OCI-LY7 (cell line): ENCODE results near the gene GARIN5B. TPM values are rescaled to one million over a fixed set of nuclear protein-coding genes. Genes with fewer than 3 reads are reported as not detected.
A peak's percentile ranks its signal among the peaks of the same experiment; 100 is the strongest.
"Not testable (repeated sequence)": the region's sequence is repeated elsewhere in the genome, so short reads cannot be mapped to it uniquely, and the experiment has no call there.

ENCODE experiments used
- BruUV-seq: library from RNA; stranded (reverse); fragments of 400-500 nt; replicated peaks from 2 replicates; lab custom pipeline; 2021; lab: Mats Ljungman, UMichigan
- CTCF ChIA-PET: fragments of 300-600 bp; sonication (Branson Sonifier 250); formaldehyde crosslinking; loops from one replicate; lab custom pipeline; 2022; ENCODE audit warnings: antibody characterized with exemption; ENCODE audit not compliant: unreplicated experiment; lab: Charles Lee
- POLR2A ChIA-PET: fragments of 300-600 bp; sonication (Branson Sonifier 250); formaldehyde crosslinking; loops from one replicate; lab custom pipeline; 2022; ENCODE audit warnings: antibody characterized with exemption; lab: Charles Lee
- DNase-seq: peaks from one replicate; pipeline ENCODE4 v3.0.0-alpha.2; 2015; ENCODE audit warnings: low spot score
- H2AFZ ChIP-seq: fragments of 200-600 bp; sonication (generic), shearing (Covaris generic); 2 replicates; pipeline ENCODE4 v1.6.1; 2014; ENCODE audit warnings: mild to moderate bottlenecking, antibody characterized with exemption, low read length, moderate library complexity
- H3K27ac ChIP-seq: fragments of 200-600 bp; sonication (generic); 2 replicates; pipeline ENCODE4 v1.5.1; 2014; ENCODE audit warnings: mixed run types, low read depth, mild to moderate bottlenecking, moderate library complexity, low read length, inconsistent platforms; ENCODE audit not compliant: poor library complexity, severe bottlenecking
- H3K36me3 ChIP-seq: fragments of 200-600 bp; sonication (generic); 2 replicates; pipeline ENCODE4 v1.6.1; 2014; ENCODE audit warnings: mild to moderate bottlenecking, antibody characterized with exemption, low read length, moderate library complexity, mixed read lengths; ENCODE audit not compliant: insufficient read depth
- H3K4me1 ChIP-seq: fragments of 200-600 bp; sonication (generic); 2 replicates; pipeline ENCODE4 v1.5.1; 2014; ENCODE audit warnings: mild to moderate bottlenecking, low read length; ENCODE audit not compliant: insufficient read depth, poor library complexity, severe bottlenecking
- H3K4me2 ChIP-seq: fragments of 200-600 bp; sonication (generic); 2 replicates; pipeline ENCODE4 v1.6.1; 2014; ENCODE audit warnings: mild to moderate bottlenecking, low read length
- H3K4me3 ChIP-seq: fragments of 200-600 bp; sonication (generic); 2 replicates; pipeline ENCODE4 v1.5.1; 2014; ENCODE audit warnings: mild to moderate bottlenecking, low read depth, low read length; ENCODE audit not compliant: poor library complexity, severe bottlenecking
- H3K79me2 ChIP-seq: fragments of 200-600 bp; sonication (generic); 2 replicates; pipeline ENCODE4 v1.6.1; 2016; ENCODE audit warnings: low read depth, mild to moderate bottlenecking, low read length, moderate library complexity, mixed read lengths; ENCODE audit not compliant: insufficient read depth
- H3K9me2 ChIP-seq: fragments of 200-600 bp; sonication (generic); 2 replicates; pipeline ENCODE4 v1.6.1; 2016; ENCODE audit warnings: mild to moderate bottlenecking, low read length, mixed read lengths; ENCODE audit not compliant: insufficient read depth
- H3K9me3 ChIP-seq: fragments of 200-600 bp; sonication (generic); 2 replicates; pipeline ENCODE4 v1.6.1; 2014; ENCODE audit warnings: mild to moderate bottlenecking, mixed run types, low read length, mixed read lengths
- H4K20me1 ChIP-seq: fragments of 200-600 bp; sonication (generic); 2 replicates; pipeline ENCODE4 v1.6.1; 2014; ENCODE audit warnings: mild to moderate bottlenecking, antibody characterized with exemption, low read length, moderate library complexity, mixed read lengths; ENCODE audit not compliant: insufficient read depth
- CTCF ChIP-seq: fragments of 200-600 bp; sonication (generic); conservative IDR thresholded peaks from 2 replicates; pipeline ENCODE4 v1.5.1; 2014; ENCODE audit warnings: mild to moderate bottlenecking, antibody characterized with exemption, low read length, moderate library complexity, mixed read lengths
- EZH2phosphoT487 ChIP-seq: fragments of 200-600 bp; sonication (generic); IDR thresholded peaks from 2 replicates; pipeline ENCODE4 v1.6.1; 2018; ENCODE audit warnings: low read depth, borderline replicate concordance, mild to moderate bottlenecking, mixed run types, antibody characterized with exemption, low read length, moderate library complexity, mixed read lengths
- intact Hi-C: fragments of 100-400 bp; cut with micrococcal nuclease; formaldehyde crosslinking; loops from one replicate; pipeline ENCODE4 v1.10.0; 2022; ENCODE audit not compliant: unreplicated experiment
- total RNA-seq, 2 experiments: library from RNA; depleted of rRNA in 1 of 2; stranded (reverse); fragments of >200 nt in 1 of 2; shearing (Covaris generic) in 1 of 2; gene quantifications; 2 replicates each; pipeline ENCODE4 v1.2.3, GENCODE V29; 2014 to 2022

Gene GARIN5B
- total RNA-seq, 2 experiments from 2014 or later = not detected

GRCh38 chr19:55405638-55406037, 42.6 kb upstream of the GARIN5B start:
- Histone ChIP-seq H3K36me3 (peaks cover 64% of the 10 kb centered on the region), H3K79me2 (peaks cover 47% of the 10 kb centered on the region), H4K20me1 (peaks cover 36% of the 10 kb centered on the region), H2AFZ (no peak overlapping the region), H3K27ac (peak overlapping the region; percentile 92), H3K9me2 (no peaks in the 10 kb centered on the region), H3K4me3 (peak overlapping the region; percentile 100), H3K4me1 (peaks cover 32% of the 10 kb centered on the region), H3K4me2 (peak overlapping the region; percentile 89), H3K9me3 (peaks cover 21% of the 10 kb centered on the region; the same call in 1 of the 2 replicates)
- BruUV-seq = no TSS peak
- DNase-seq = no peak
- TF ChIP-seq EZH2phosphoT487 = no peak
- no peak for TF ChIP-seq CTCF
- intact Hi-C loops = loop anchor here (2.0 kb wide), 1 partner anchor 125 kb away; the partner anchor contains the start of gene HSPBP1
- POLR2A ChIA-PET = no interaction called here
- CTCF ChIA-PET = no interaction called here

DNA sequence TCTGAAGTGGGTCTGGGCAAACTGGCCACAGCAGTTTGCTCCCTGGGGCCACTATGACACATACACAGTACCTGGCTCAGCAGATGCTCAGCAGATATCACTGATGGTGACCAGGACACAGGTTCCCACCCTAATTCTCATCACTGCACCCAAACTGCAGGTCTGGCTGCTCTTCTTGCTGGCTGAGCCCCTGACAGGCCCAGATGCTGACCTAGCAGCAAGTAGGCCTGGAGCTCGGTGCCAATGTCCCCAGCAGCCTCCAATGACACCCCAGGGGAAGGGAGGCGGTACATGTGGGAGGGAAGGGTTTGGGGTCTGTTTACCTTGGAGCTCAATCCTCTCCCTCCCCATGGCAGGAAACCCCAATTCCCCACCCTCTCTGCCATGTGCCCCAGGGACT, 39.4 kb upstream of the GARIN5B start:
- Histone ChIP-seq H3K4me3 (no peak overlapping the region), H3K4me1 (peaks cover 22% of the 10 kb centered on the region), H4K20me1 (peaks cover 36% of the 10 kb centered on the region), H3K79me2 (peaks cover 47% of the 10 kb centered on the region), H3K27ac (no peak overlapping the region), H3K9me2 (no peaks in the 10 kb centered on the region), H2AFZ (no peak overlapping the region), H3K9me3 (no peaks in the 10 kb centered on the region), H3K4me2 (no peak overlapping the region), H3K36me3 (peaks cover 73% of the 10 kb centered on the region)
- no peak for DNase-seq
- no TSS peak for BruUV-seq
- TF ChIP-seq CTCF = no peak
- no peak for TF ChIP-seq EZH2phosphoT487
- ChIA-PET CTCF (no interaction called here), POLR2A (interaction anchor here (1.1 kb wide), 1 partner anchor 11 kb away, joined by 3 read pairs; no protein-coding TSS in a partner anchor)
- intact Hi-C loops = no loop called here

GRCh38 chr19:55401390-55401789, 38.3 kb upstream of the GARIN5B start:
- peaks cover 22% of the 10 kb centered on the region for H3K4me1 ChIP-seq
- H3K9me3 ChIP-seq, H2AFZ ChIP-seq, CTCF ChIA-PET, H3K9me2 ChIP-seq, DNase-seq, BruUV-seq, H3K27ac ChIP-seq, H3K4me3 ChIP-seq, intact Hi-C loops, H3K4me2 ChIP-seq: not testable (repeated sequence)
- H3K79me2 ChIP-seq = peaks cover 35% of the 10 kb centered on the region
- H3K36me3 ChIP-seq = peaks cover 62% of the 10 kb centered on the region
- POLR2A ChIA-PET = interaction anchor here (1.1 kb wide), 1 partner anchor 10 kb away, joined by 3 read pairs; no protein-coding TSS in a partner anchor
- H4K20me1 ChIP-seq = peaks cover 28% of the 10 kb centered on the region
